ENCODE results near the gene CARD19.

The CARD19 gene

GRCh38 chr9:93131599-93132286 lies 35.7 kb downstream of the CARD19 start:
- Histone ChIP-seq H3K27ac (ENCODE audit: extremely low read depth, low read depth, low read length) (no peak overlapping the region), H3K9me3 (ENCODE audit: control insufficient read depth, insufficient read depth, low read depth, low read length) (no peaks in the 10 kb centered on the region), H3K36me3 (ENCODE audit: control insufficient read depth in 2 of 2, insufficient read depth in 1 of 2, low read length in 2 of 2) (peaks cover 0 to 8% of the 10 kb centered on the region in 2 experiments; a peak in 1 of 3 replicates), H3K4me1 (ENCODE audit: control insufficient read depth, insufficient read depth, low read length) (0 out of 2 replicates have a peak, but pooled peaks cover 2% of the 10 kb centered on the region), H3K4me3 (ENCODE audit: low read depth, low read length) (no peak overlapping the region)
- TF ChIP-seq ZIC2 (tag by site-specific recombination; IDR thresholded peaks at IDR 0.05): no peak
- peak; percentile 12; the same call in 1 of the 2 replicates for TF ChIP-seq GLIS2 (tag by site-specific recombination; IDR thresholded peaks at IDR 0.05)
- no peak for TF ChIP-seq ZBTB1 (tag by site-specific recombination; IDR thresholded peaks at IDR 0.05)
- no peak for TF ChIP-seq PATZ1 (tag by site-specific recombination; IDR thresholded peaks at IDR 0.05)
- no peak for TF ChIP-seq ZNF658 (tag by site-specific recombination; IDR thresholded peaks at IDR 0.05)
- TF ChIP-seq ZBTB17 (tag by site-specific recombination; IDR thresholded peaks at IDR 0.05): no peak
- no peak for TF ChIP-seq ZNF23 (tag by site-specific recombination; IDR thresholded peaks at IDR 0.05; ENCODE audit: borderline replicate concordance)
- TF ChIP-seq ZBTB20 (tag by site-specific recombination; IDR thresholded peaks at IDR 0.05): no peak
- TF ChIP-seq ZNF335 (tag by site-specific recombination; conservative IDR thresholded peaks at IDR 0.05): no peak
- no peak for TF ChIP-seq HOXA7 (CRISPR knock-in tag; IDR thresholded peaks at IDR 0.05; ENCODE audit: borderline replicate concordance)
- no peak for TF ChIP-seq ZNF239 (tag by site-specific recombination; IDR thresholded peaks at IDR 0.05)
- no peak for TF ChIP-seq ZNF133 (tag by site-specific recombination; IDR thresholded peaks at IDR 0.05)
- no peak for TF ChIP-seq ZNF518A (tag by site-specific recombination; conservative IDR thresholded peaks at IDR 0.05; ENCODE audit: low read depth)
- no peak for TF ChIP-seq ZNF629 (tag by site-specific recombination; IDR thresholded peaks at IDR 0.05)
- no peak for TF ChIP-seq ZNF112 (tag by site-specific recombination; IDR thresholded peaks at IDR 0.05)
- no peak for TF ChIP-seq ZNF596 (tag by site-specific recombination; IDR thresholded peaks at IDR 0.05)
- no peak for TF ChIP-seq SP2 (tag by site-specific recombination; IDR thresholded peaks at IDR 0.05)
- TF ChIP-seq GLIS1 (tag by site-specific recombination; IDR thresholded peaks at IDR 0.05): peak; percentile 22; the same call in 1 of the 2 replicates
- POLR2A ChIA-PET: no interaction called here
- CTCF ChIA-PET: interaction anchor here (0.6 to 1.7 kb wide), 4 partner anchors 12 to 64 kb away, joined by 3 to 6 read pairs (median 4); no protein-coding TSS in a partner anchor

GRCh38 chr9:93132287-93132927 lies 36.4 kb downstream of the CARD19 start:
- Histone ChIP-seq H3K4me1 (ENCODE audit: control insufficient read depth, insufficient read depth, low read length) (0 out of 2 replicates have a peak, but pooled peaks cover 2% of the 10 kb centered on the region), H3K9me3 (ENCODE audit: control insufficient read depth, insufficient read depth, low read depth, low read length) (no peaks in the 10 kb centered on the region)
- TF ChIP-seq ZNF138 (tag by site-specific recombination; IDR thresholded peaks at IDR 0.05; ENCODE audit: borderline replicate concordance): no peak
- TF ChIP-seq ZNF248 (tag by site-specific recombination; IDR thresholded peaks at IDR 0.05): no peak
- no peak for TF ChIP-seq ZNF664 (tag by site-specific recombination; IDR thresholded peaks at IDR 0.05)
- TF ChIP-seq IKZF3 (tag by site-specific recombination; IDR thresholded peaks at IDR 0.05): no peak
- TF ChIP-seq ZNF341 (tag by site-specific recombination; IDR thresholded peaks at IDR 0.05; ENCODE audit: low read depth): no peak
- 0 out of 2 replicates have a peak, but pooled peaks have one; percentile 27 for TF ChIP-seq PATZ1 (tag by site-specific recombination; IDR thresholded peaks at IDR 0.05)
- TF ChIP-seq KLF9 (tag by site-specific recombination; IDR thresholded peaks at IDR 0.05; ENCODE audit: low read depth): peak; percentile 12; the same call in 1 of the 2 replicates
- 0 out of 2 replicates have a peak, but pooled peaks have one; percentile 24 for TF ChIP-seq ZBTB8A (tag by site-specific recombination; IDR thresholded peaks at IDR 0.05)
- no peak for TF ChIP-seq KLF8 (tag by site-specific recombination; IDR thresholded peaks at IDR 0.05)

More at GRCh38 chr9:93132287-93132927, 36.4 kb downstream of the CARD19 start:
- CTCF ChIA-PET: interaction anchor here (0.6 to 3.1 kb wide), 5 partner anchors 12 to 257 kb away, joined by 4 to 15 read pairs (median 4); no protein-coding TSS in a partner anchor
- H3K4me3 ChIP-seq (ENCODE audit: low read depth, low read length): no peak overlapping the region
- H3K27ac ChIP-seq (ENCODE audit: extremely low read depth, low read depth, low read length): no peak overlapping the region
- H3K36me3 ChIP-seq (ENCODE audit: control insufficient read depth in 2 of 2, insufficient read depth in 1 of 2, low read length in 2 of 2): peaks cover 0 to 8% of the 10 kb centered on the region in 2 experiments; a peak in 1 of 3 replicates
- POLR2A ChIA-PET: no interaction called here

Data from HEK293 (cell line).